K562 (cell line): ENCODE results near the gene CLCNKA. TPM values are rescaled to one million over a fixed set of nuclear protein-coding genes. Genes with fewer than 3 reads are reported as not detected.

Experiments used
- CREBBP ChIP-seq: IDR thresholded peaks from one replicate; pipeline ENCODE4 v1.6.1; 2012; ENCODE audit warnings: low read depth, mild to moderate bottlenecking, control low read depth, inconsistent platforms, low read length
- CTBP1 ChIP-seq: fragments of 450-650 bp; IDR thresholded peaks from 2 replicates; pipeline ENCODE4 v1.6.1; 2016; ENCODE audit warnings: borderline replicate concordance
- DMBX1 ChIP-seq: fragments of 250-450 bp; sonication (Bioruptor Pico); IDR thresholded peaks from 2 replicates; pipeline ENCODE4 v1.8.0; 2022; ENCODE audit warnings: inconsistent platforms, mild to moderate bottlenecking, moderate library complexity, borderline replicate concordance
- GTF2A2 ChIP-seq: IDR thresholded peaks from 2 replicates; pipeline ENCODE4 v1.6.1; 2016; ENCODE audit warnings: mild to moderate bottlenecking, missing genetic modification characterization, missing compliant biosample characterization
- HNRNPUL1 ChIP-seq: fragments of 200-400 bp; formaldehyde crosslinking; IDR thresholded peaks from 2 replicates; pipeline ENCODE4 v1.6.1; 2017; ENCODE audit warnings: low read length
- NR0B1 ChIP-seq: fragments of 450-650 bp; IDR thresholded peaks from one replicate; pipeline ENCODE4 v1.6.1; 2018; ENCODE audit warnings: mild to moderate bottlenecking, moderate library complexity; ENCODE audit not compliant: partially characterized antibody
- NR2C2 ChIP-seq, 2 experiments: fragments of 200-800 bp in 1 of 2; sonication (Bioruptor generic) in 1 of 2; sonication (generic) in 1 of 2; formaldehyde crosslinking in 1 of 2; IDR thresholded peaks; 2 replicates each; pipeline versions ENCODE4 v1.6.1 to v1.8.0; 2016 to 2022; ENCODE audit warnings: mild to moderate bottlenecking in 1 of 2, missing compliant biosample characterization in 1 of 2, missing genetic modification characterization in 1 of 2, missing genetic modification reagents in 1 of 2
- POLR3A ChIP-seq: IDR thresholded peaks from 2 replicates; pipeline ENCODE4 v1.6.1; 2011; ENCODE audit warnings: borderline replicate concordance, mild to moderate bottlenecking, moderate library complexity; ENCODE audit not compliant: insufficient read length, insufficient read depth; ENCODE audit errors: extremely low read depth
- RBM22 ChIP-seq: fragments of 200-400 bp; formaldehyde crosslinking; IDR thresholded peaks from 2 replicates; pipeline ENCODE4 v1.6.1; 2018; ENCODE audit warnings: low read length, low read depth; ENCODE audit not compliant: poor library complexity, severe bottlenecking
- SP1 ChIP-seq: sonication (generic); formaldehyde crosslinking; IDR thresholded peaks from 2 replicates; pipeline ENCODE4 v1.8.1; 2022; ENCODE audit warnings: mild to moderate bottlenecking, missing genetic modification reagents
- SPI1 ChIP-seq: IDR thresholded peaks from 2 replicates; pipeline ENCODE4 v1.6.1; 2011; ENCODE audit warnings: low read depth, low read length, control low read depth, borderline replicate concordance
- ZNF384 ChIP-seq: IDR thresholded peaks from 2 replicates; pipeline ENCODE4 v1.6.1; 2012; ENCODE audit warnings: low read depth, low read length, improper control_type of control experiment
- ZNF766 ChIP-seq: fragments of 200-800 bp; sonication (Bioruptor generic); conservative IDR thresholded peaks from 2 replicates; pipeline ENCODE4 v1.6.1; 2016; ENCODE audit warnings: missing genetic modification characterization, missing compliant biosample characterization
- polyA plus RNA-seq, 8 experiments: library from polyadenylated mRNA; depleted of rRNA in 4 of 8; stranded (reverse) in 5 of 8; unstranded in 3 of 8; fragments of >200 nt; fragmentation: Nextera tagmentation in 2 of 8; fragmentation: Illumina TruSeq in 1 of 8; extraction: Ambion mirVana in 2 of 8; extraction: Trizol in 1 of 8; gene quantifications; 2 replicates each; pipeline versions ENCODE4 v1.2.1 to v1.2.3, GENCODE V29; 2011 to 2014; ENCODE audit warnings: inconsistent platforms in 1 of 8, missing spikeins in 1 of 8
- total RNA-seq, 7 experiments: library from RNA; depleted of rRNA in 6 of 7; stranded (reverse); fragments of >200 nt in 6 of 7; fragmentation: Illumina TruSeq in 2 of 7; extraction: Trizol in 2 of 7; gene quantifications; 2 replicates each; pipeline versions ENCODE4 v1.2.1 to v1.2.3, GENCODE V29; 2011 to 2021; ENCODE audit warnings: low replicate concordance in 1 of 7
- TF ChIP-seq, protein P1 (sequence below): fragments of 450-650 bp; IDR thresholded peaks from 2 replicates; pipeline ENCODE4 v1.6.1; 2016; ENCODE audit warnings: borderline replicate concordance
- TF ChIP-seq, protein P2 (sequence below): fragments of 450-650 bp; conservative IDR thresholded peaks from 2 replicates; pipeline ENCODE4 v1.6.1; 2016; ENCODE audit warnings: missing genetic modification characterization, low read depth, mild to moderate bottlenecking, control low read depth, missing compliant biosample characterization
- TF ChIP-seq, protein P3 (sequence below): sonication (generic); formaldehyde crosslinking; IDR thresholded peaks from 2 replicates; pipeline ENCODE4 v1.8.0; 2022; ENCODE audit warnings: missing genetic modification reagents, mild to moderate bottlenecking, borderline replicate concordance
- TF ChIP-seq, protein P4 (sequence below): sonication (generic); formaldehyde crosslinking; IDR thresholded peaks from 2 replicates; pipeline ENCODE4 v1.8.1; 2022; ENCODE audit warnings: missing genetic modification reagents

CLCNKA gene
- total and polyA plus RNA-seq, 9 of the 15 experiments (the other 6 are each of a cell fraction or from before 2014, with no cell fraction given) = 0.03 to 0.37 (median 0.10) TPM; not detected in 3

GRCh38 chr1:16006552-16007485, 15.0 kb upstream of the CLCNKA start (continued):
- TF ChIP-seq, protein P1, sequence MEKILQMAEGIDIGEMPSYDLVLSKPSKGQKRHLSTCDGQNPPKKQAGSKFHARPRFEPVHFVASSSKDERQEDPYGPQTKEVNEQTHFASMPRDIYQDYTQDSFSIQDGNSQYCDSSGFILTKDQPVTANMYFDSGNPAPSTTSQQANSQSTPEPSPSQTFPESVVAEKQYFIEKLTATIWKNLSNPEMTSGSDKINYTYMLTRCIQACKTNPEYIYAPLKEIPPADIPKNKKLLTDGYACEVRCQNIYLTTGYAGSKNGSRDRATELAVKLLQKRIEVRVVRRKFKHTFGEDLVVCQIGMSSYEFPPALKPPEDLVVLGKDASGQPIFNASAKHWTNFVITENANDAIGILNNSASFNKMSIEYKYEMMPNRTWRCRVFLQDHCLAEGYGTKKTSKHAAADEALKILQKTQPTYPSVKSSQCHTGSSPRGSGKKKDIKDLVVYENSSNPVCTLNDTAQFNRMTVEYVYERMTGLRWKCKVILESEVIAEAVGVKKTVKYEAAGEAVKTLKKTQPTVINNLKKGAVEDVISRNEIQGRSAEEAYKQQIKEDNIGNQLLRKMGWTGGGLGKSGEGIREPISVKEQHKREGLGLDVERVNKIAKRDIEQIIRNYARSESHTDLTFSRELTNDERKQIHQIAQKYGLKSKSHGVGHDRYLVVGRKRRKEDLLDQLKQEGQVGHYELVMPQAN = no peak
- TF ChIP-seq CREBBP = no peak
- TF ChIP-seq, protein P2, sequence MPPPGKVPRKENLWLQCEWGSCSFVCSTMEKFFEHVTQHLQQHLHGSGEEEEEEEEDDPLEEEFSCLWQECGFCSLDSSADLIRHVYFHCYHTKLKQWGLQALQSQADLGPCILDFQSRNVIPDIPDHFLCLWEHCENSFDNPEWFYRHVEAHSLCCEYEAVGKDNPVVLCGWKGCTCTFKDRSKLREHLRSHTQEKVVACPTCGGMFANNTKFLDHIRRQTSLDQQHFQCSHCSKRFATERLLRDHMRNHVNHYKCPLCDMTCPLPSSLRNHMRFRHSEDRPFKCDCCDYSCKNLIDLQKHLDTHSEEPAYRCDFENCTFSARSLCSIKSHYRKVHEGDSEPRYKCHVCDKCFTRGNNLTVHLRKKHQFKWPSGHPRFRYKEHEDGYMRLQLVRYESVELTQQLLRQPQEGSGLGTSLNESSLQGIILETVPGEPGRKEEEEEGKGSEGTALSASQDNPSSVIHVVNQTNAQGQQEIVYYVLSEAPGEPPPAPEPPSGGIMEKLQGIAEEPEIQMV (tag) = no peak
- peak; percentile 87 for TF ChIP-seq ZNF384
- TF ChIP-seq DMBX1 (CRISPR knock-in tag) = no peak
- no peak for TF ChIP-seq CTBP1
- TF ChIP-seq, protein P3, sequence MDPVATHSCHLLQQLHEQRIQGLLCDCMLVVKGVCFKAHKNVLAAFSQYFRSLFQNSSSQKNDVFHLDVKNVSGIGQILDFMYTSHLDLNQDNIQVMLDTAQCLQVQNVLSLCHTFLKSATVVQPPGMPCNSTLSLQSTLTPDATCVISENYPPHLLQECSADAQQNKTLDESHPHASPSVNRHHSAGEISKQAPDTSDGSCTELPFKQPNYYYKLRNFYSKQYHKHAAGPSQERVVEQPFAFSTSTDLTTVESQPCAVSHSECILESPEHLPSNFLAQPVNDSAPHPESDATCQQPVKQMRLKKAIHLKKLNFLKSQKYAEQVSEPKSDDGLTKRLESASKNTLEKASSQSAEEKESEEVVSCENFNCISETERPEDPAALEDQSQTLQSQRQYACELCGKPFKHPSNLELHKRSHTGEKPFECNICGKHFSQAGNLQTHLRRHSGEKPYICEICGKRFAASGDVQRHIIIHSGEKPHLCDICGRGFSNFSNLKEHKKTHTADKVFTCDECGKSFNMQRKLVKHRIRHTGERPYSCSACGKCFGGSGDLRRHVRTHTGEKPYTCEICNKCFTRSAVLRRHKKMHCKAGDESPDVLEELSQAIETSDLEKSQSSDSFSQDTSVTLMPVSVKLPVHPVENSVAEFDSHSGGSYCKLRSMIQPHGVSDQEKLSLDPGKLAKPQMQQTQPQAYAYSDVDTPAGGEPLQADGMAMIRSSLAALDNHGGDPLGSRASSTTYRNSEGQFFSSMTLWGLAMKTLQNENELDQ (CRISPR knock-in tag) = no peak
- TF ChIP-seq RBM22 = no peak
- TF ChIP-seq POLR3A = no peak
- TF ChIP-seq NR0B1 = no peak
- no peak for TF ChIP-seq HNRNPUL1
- TF ChIP-seq SPI1 = peak; percentile 63; the same call in 1 of the 2 replicates
- TF ChIP-seq GTF2A2 (tag) = no peak
- TF ChIP-seq NR2C2 (CRISPR knock-in tag; IDR thresholded peaks at IDR 0.05) = no peak
- TF ChIP-seq NR2C2 (tag; IDR thresholded peaks at IDR 0.05) = no peak
- TF ChIP-seq SP1 = no peak
- peak; percentile 67; the same call in 1 of the 2 replicates for TF ChIP-seq ZNF766 (CRISPR knock-in tag)
- TF ChIP-seq, protein P4, sequence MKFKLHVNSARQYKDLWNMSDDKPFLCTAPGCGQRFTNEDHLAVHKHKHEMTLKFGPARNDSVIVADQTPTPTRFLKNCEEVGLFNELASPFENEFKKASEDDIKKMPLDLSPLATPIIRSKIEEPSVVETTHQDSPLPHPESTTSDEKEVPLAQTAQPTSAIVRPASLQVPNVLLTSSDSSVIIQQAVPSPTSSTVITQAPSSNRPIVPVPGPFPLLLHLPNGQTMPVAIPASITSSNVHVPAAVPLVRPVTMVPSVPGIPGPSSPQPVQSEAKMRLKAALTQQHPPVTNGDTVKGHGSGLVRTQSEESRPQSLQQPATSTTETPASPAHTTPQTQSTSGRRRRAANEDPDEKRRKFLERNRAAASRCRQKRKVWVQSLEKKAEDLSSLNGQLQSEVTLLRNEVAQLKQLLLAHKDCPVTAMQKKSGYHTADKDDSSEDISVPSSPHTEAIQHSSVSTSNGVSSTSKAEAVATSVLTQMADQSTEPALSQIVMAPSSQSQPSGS (CRISPR knock-in tag) = no peak
